HG02884 (cell line): Measurements from ENCODE around the gene RALGPS1.

Experiments
- ATAC-seq: cut with Tn5 transposase; IDR thresholded peaks from one replicate; pipeline ENCODE4 v1.9.1; 2021; ENCODE audit warnings: mild to moderate bottlenecking, moderate library complexity; ENCODE audit not compliant: unreplicated experiment

Gene RALGPS1

DNA sequence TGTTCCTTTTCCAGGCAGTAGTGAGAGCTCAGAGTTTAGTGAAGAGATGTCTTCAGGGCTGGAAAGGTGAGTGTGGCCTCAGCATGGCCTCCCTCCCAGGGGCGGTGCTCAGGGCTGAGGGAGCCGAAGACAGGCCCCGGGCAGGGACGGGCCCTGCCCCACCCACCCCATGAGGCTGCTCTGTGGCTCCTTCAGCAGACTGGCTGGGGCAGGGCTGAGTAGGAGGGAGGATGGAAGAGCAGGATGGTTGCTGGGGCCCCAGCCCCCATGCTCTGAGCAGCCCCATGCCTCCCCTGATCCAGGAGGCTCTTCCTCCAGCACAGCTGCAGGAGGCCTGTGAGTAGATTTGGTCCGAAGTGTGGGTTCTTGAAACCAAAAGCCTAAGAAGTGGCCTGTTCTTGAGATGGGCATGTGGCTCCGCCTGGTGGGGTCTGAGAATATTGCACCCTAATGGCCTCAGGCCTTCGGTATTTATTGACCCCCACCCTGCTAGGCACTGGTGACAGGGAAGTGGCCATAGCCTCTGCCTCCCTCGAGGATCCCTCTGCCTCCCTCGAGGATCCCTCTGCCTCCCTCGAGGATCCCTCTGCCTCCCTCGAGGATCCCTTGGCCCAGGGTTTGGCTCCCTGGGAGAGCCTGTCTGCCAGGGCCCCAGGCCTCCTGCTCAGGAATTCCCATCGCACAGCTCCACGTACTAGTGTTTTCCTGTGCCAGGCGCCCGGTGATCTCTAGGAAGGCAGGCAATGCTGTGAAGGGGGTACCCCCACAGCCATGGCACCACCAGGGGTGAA lies 284.6 kb downstream of the RALGPS1 start:
- no peak for ATAC-seq

- ATAC-seq: no peak
These were observed 285.7 kb downstream of the RALGPS1 start for GRCh38 chr9:127200106-127200862.

DNA sequence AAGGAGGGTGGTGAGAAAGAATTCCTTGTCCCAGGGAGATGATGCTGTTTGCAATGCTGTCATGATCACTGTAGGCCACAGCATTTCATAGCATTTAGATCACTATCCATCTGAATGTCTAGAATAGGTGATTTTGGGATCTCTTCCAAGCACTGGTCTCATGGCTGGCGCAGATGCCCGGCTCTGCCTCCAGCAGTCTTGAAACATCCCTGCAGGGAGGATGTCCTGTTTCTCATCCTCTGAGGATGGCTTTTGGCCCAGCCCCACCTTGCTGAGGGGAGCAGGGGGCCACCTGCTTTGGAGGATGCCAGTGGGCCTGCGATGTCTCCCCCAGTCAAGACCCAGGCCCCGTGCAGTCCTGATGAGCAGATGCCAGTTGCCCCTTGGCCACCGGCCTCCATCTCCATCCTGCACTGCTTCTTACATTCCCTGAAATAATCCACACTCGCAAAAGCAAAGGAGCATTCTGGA lies 286.5 kb downstream of the RALGPS1 start:
- ATAC-seq: no peak

- ATAC-seq: no peak
These were observed 287.1 kb downstream of the RALGPS1 start for GRCh38 chr9:127201731-127202130.

DNA sequence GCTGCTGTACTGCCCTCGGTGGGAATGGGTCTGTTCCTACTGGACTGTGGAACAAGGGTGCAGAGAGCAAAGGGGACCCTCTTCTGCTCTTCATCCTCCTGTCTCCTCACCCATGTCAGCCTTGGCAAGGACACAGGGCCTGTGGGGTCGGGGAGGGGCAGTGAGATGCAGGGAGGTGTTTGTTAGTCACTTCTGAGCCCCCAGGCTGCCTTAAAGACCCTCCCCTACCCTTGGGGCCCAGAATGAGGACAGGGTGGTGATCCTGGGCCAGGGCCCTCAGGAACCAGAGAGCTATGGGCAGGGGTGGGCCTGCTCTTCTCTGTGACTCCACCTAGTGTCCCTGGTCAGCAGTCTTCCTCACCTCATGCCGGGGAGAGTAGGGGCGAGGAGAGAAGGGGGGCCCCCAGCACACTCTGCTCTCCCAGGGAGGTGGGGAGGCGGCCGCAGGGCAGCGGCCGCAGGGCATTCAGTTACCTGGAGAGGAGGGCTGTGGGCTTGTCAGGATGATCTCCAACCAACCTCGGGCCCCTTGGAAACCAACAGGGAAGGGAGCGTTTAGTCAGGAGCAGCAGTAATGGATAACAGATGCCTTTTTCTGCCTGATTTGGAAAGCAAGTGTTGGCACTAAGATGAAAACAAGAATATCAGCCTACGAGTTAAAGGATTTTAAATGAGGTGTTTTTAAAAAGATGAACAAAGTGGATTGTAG lies 288.0 kb downstream of the RALGPS1 start:
- ATAC-seq: no peak

DNA sequence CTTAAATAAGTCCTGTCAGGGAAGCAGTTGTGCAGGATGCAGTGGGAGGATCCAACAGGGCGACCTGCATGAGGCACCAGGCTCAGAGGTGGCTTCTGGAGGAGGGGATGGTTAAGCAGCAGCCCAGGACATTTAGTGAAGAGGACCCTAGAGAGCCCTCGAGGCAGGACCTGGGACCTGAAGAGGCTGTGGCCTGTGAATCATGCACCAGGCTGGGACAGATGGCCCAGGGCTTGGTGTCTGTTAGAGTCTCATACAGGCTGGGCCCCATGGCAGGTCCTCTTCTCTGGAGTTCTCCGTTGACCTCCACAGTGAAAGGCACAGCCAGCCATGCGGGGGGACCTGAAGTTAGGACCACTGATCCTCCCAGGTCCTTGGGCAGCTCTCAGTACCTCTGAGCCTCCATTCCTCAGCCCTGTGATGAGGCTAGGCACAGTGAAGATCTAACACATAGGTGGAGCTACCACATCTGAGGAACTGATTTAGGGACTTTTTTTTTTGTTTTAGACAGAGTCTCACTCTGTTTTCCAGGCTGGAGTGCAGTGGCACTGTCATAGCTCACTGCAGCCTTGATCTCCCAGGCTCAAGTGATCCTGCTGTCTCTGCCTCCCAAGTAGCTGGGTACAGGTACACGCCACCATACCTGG lies 289.2 kb downstream of the RALGPS1 start:
- no peak for ATAC-seq

- ATAC-seq: no peak
These were observed 290.3 kb downstream of the RALGPS1 start for GRCh38 chr9:127204771-127205470.

DNA sequence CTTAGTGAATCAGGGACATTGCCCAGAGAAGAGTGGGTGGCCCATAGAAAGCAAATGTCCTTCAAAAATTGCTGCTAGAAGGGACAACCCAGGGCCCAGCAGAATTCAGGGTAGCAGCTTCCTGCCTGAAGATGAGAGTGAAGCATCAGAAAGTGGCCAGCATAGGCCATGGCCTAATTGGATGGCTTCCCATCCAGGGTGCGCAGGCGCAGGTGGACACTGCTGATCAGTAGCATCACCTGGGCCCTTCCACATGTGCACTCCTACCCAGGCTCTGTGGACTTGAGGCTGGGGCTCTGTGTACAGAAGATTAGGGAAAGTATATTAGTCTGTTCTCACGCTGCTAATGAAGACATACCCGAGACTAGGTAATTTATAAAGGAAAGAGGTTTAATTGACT lies 291.4 kb downstream of the RALGPS1 start:
- ATAC-seq: no peak

DNA sequence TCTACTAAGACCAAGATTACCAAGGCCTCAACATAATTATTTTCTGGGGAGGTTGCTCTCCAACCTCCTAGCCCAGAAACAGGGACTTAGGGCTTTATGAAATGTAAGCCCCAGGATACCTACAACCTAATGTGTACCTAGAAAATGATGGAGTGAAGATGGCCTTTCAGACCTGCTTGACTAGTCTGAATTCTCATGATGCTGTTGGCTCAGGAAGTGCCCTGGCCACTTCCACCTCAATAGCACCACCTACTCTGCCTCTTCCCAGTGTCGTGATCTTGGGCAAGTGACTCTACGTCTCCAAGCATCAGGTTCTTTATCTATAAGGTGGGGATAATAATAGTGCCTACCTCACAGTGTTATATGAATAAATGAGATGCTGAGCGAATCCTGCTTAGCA lies 292.1 kb downstream of the RALGPS1 start:
- ATAC-seq: no peak

- ATAC-seq: no peak
These were observed 293.3 kb downstream of the RALGPS1 start for GRCh38 chr9:127207734-127208410.

DNA sequence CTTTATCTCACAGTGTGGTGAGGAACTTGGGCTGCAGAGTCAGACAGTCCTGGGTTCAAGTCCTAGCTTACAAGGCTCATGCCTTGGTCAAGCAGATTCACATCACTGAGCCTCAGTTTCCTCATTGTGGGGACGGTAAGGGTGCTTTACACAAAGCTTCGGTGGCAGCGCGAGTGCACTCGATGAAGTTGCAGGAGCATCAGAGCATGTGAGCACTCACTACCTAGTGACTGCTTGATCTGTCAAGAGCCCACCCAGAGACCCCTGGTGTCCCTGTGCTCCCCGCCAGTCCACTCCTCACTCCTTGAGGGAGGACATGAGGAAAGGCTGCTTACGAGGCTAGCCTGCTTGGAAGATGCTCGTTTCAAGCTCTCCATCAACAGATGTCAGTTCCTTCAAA lies 293.8 kb downstream of the RALGPS1 start:
- no peak for ATAC-seq

- ATAC-seq: no peak
These were observed 294.6 kb downstream of the RALGPS1 start for GRCh38 chr9:127209220-127209619.

DNA sequence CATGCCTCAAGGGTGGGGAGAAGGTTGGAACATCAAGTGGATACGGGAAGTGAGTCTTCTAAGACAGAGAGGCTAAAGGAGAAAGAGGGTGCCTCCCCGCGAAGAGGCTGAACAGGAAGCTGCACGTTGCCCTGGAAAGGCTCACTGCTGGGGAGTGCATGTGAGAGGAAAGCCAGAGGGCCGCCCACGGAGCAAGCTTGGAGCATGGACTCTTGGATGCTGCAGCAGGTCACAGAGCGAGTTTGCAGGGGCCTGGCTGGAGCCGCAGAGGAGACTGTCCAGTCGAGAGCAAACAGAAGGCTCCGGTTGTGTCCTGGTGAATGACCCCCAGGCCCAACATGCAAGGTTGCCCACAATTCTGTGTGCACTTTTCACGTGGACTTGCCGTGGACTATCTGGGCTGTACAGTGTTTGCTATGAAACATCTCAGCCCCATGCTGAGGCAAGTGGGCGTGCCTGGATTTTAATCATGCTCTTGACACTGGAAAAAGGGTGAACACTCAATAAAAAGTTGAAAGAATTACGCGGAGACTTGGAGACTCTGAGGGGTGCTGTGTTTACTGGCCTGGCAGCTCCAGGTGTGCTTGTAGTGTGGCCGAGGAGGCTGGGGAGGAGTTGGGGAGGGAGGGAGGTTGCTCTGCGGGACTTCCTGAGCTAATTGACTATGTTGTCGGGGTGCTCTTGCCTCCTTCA lies 295.5 kb downstream of the RALGPS1 start:
- no peak for ATAC-seq

DNA sequence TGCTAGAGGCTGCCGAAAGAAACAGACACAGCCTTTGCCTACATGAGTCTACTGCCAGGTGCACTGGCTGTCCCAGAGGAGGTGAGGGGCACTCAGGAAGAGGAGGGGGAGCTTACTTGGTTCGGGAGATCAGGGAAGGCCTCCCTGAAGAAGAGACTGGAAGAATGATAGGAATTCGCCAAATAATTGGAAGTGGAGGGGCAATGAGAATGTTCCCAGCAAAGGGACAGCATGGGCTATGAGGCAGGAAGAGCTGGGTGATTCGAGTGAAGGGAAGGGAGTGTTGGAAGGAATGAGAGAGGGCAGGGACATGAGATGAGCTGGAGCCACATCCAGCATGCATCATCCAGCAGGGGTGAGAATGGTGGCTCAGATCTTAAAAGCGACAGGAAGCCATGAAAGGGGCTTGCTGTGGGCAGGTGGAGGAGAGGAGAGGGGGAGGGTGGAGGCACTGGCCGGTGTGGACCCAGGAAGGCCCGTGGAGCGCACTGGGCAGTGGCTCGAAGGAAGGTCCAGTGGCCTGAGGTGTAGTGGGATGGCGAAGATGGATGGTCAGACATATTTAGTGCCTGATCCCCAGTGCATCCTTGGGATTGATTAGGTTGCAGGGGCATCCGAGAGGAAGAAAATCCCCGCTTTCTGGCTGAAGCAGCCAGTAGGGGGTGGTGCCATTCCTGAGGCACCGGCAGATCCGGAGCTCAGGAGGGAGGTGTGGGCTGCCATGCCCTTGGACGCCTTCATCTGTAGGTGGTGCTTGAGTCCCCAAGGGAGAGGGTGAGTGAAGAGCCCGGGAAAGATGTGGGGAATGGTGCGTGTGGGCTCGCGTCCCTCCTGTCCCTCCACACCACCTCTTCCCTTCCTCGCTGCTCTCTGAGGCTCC lies 296.5 kb downstream of the RALGPS1 start:
- ATAC-seq: no peak

- no peak for ATAC-seq
These were observed 297.4 kb downstream of the RALGPS1 start for GRCh38 chr9:127211983-127212382.

- no peak for ATAC-seq
These were observed 297.9 kb downstream of the RALGPS1 start for GRCh38 chr9:127212453-127212852.

- no peak for ATAC-seq
These were observed 299.3 kb downstream of the RALGPS1 start for GRCh38 chr9:127213859-127214258.
